Neural cell (in vitro differentiated cells): ENCODE data around the gene FHOD1. TPM values are rescaled to one million over a fixed set of nuclear protein-coding genes. Genes with fewer than 3 reads are reported as not detected.

Experiments used
- H2AFZ ChIP-seq: fragments of 200-600, 300-800 bp; sonication (generic), shearing (Covaris generic); 2 replicates; pipeline ENCODE4 v1.6.0; 2014; ENCODE audit warnings: low read depth, mild to moderate bottlenecking, antibody characterized with exemption, low read length, moderate library complexity
- H3F3A ChIP-seq: fragments of 200-600 bp; shearing (Covaris generic); 2 replicates; pipeline ENCODE4 v1.6.1; 2016; ENCODE audit warnings: mild to moderate bottlenecking, moderate library complexity, mixed read lengths, antibody characterized with exemption, low read length; ENCODE audit not compliant: insufficient read depth, poor library complexity, severe bottlenecking
- H3K27ac ChIP-seq: fragments of 200-600, 300-800 bp; sonication (generic), shearing (Covaris generic); 2 replicates; pipeline ENCODE4 v1.5.1; 2014; ENCODE audit warnings: mild to moderate bottlenecking, low read length, moderate library complexity
- H3K27me3 ChIP-seq: fragments of 300-800, 200-600 bp; sonication (generic), shearing (Covaris generic); 2 replicates; pipeline ENCODE4 v1.6.0; 2014; ENCODE audit warnings: mild to moderate bottlenecking, low read depth, low read length, moderate library complexity; ENCODE audit not compliant: insufficient read depth
- H3K36me3 ChIP-seq: fragments of 300-800, 200-600 bp; sonication (generic), shearing (Covaris generic); 2 replicates; pipeline ENCODE4 v1.5.1; 2014; ENCODE audit warnings: mild to moderate bottlenecking, antibody characterized with exemption, low read length, moderate library complexity; ENCODE audit not compliant: insufficient read depth
- H3K4me2 ChIP-seq: fragments of 300-800, 200-600 bp; sonication (generic), shearing (Covaris generic); 2 replicates; pipeline ENCODE4 v1.6.0; 2014; ENCODE audit warnings: mild to moderate bottlenecking, low read length
- H3K4me3 ChIP-seq: fragments of 300-800, 200-600 bp; sonication (generic), shearing (Covaris generic); 2 replicates; pipeline ENCODE4 v1.5.1; 2014; ENCODE audit warnings: mild to moderate bottlenecking, low read length, moderate library complexity
- H3K79me2 ChIP-seq: fragments of 200-600 bp; shearing (Covaris generic); replicated peaks from 2 replicates; pipeline ENCODE4 v1.6.0; 2014; ENCODE audit warnings: mild to moderate bottlenecking, low read length, moderate library complexity; ENCODE audit not compliant: insufficient read depth
- H3K9ac ChIP-seq: fragments of 300-800, 200-600 bp; sonication (generic), shearing (Covaris generic); 2 replicates; pipeline ENCODE4 v1.6.1; 2016; ENCODE audit warnings: mild to moderate bottlenecking, low read length, mixed read lengths
- H3K9me2 ChIP-seq: fragments of 200-600 bp; shearing (Covaris generic); 2 replicates; pipeline ENCODE4 v1.6.1; 2016; ENCODE audit warnings: mild to moderate bottlenecking, low read length, mixed read lengths; ENCODE audit not compliant: insufficient read depth
- H3K9me3 ChIP-seq: fragments of 200-600, 300-800 bp; sonication (generic), shearing (Covaris generic); 2 replicates; pipeline ENCODE4 v1.6.1; 2016; ENCODE audit warnings: mild to moderate bottlenecking, mixed run types, low read length, moderate library complexity, mixed read lengths
- H4K20me1 ChIP-seq: fragments of 200-600 bp; shearing (Covaris generic); 2 replicates; pipeline ENCODE4 v1.6.1; 2016; ENCODE audit warnings: mild to moderate bottlenecking, mixed run types; ENCODE audit not compliant: insufficient read depth
- EP300 ChIP-seq: fragments of 450-650 bp; conservative IDR thresholded peaks from 2 replicates; pipeline ENCODE4 v1.6.1; 2014; ENCODE audit warnings: antibody characterized with exemption, mild to moderate bottlenecking, moderate library complexity; ENCODE audit not compliant: poor library complexity, severe bottlenecking
- EZH2 ChIP-seq: fragments of 200-600, 300-800 bp; shearing (Covaris generic), sonication (generic); IDR thresholded peaks from 2 replicates; pipeline ENCODE4 v1.6.1; 2014; ENCODE audit warnings: antibody characterized with exemption, low read length, borderline replicate concordance, mild to moderate bottlenecking; ENCODE audit not compliant: insufficient read depth, poor library complexity, severe bottlenecking
- MXI1 ChIP-seq: fragments of 450-650 bp; conservative IDR thresholded peaks from 2 replicates; pipeline ENCODE4 v1.6.1; 2014; ENCODE audit warnings: antibody characterized with exemption, mild to moderate bottlenecking; ENCODE audit not compliant: poor library complexity, severe bottlenecking
- POLR2AphosphoS5 ChIP-seq: IDR thresholded peaks from 2 replicates; pipeline ENCODE4 v1.6.1; 2012
- RAD21 ChIP-seq: fragments of 450-650 bp; conservative IDR thresholded peaks from 2 replicates; pipeline ENCODE4 v1.6.1; 2014; ENCODE audit warnings: antibody characterized with exemption, mild to moderate bottlenecking, moderate library complexity
- SMC3 ChIP-seq: fragments of 450-650 bp; conservative IDR thresholded peaks from 2 replicates; pipeline ENCODE4 v1.6.1; 2014; ENCODE audit warnings: antibody characterized with exemption, mild to moderate bottlenecking, moderate library complexity; ENCODE audit not compliant: poor library complexity
- polyA plus RNA-seq: library from polyadenylated mRNA; depleted of rRNA; stranded (reverse); fragments of >200 nt; gene quantifications from 2 replicates; pipeline ENCODE4 v1.2.3, GENCODE V29; 2014
- TF ChIP-seq, protein P1 (sequence below): IDR thresholded peaks from 2 replicates; pipeline ENCODE4 v1.6.1; 2012; ENCODE audit warnings: borderline replicate concordance
- TF ChIP-seq, protein P2 (sequence below): fragments of 450-650 bp; IDR thresholded peaks from 2 replicates; pipeline ENCODE4 v1.5.1; 2014; ENCODE audit warnings: antibody characterized with exemption, mild to moderate bottlenecking, moderate library complexity; ENCODE audit not compliant: poor library complexity, severe bottlenecking

FHOD1 gene
- polyA plus RNA-seq, 1 donor from 2014 or later = 6.3 TPM

DNA sequence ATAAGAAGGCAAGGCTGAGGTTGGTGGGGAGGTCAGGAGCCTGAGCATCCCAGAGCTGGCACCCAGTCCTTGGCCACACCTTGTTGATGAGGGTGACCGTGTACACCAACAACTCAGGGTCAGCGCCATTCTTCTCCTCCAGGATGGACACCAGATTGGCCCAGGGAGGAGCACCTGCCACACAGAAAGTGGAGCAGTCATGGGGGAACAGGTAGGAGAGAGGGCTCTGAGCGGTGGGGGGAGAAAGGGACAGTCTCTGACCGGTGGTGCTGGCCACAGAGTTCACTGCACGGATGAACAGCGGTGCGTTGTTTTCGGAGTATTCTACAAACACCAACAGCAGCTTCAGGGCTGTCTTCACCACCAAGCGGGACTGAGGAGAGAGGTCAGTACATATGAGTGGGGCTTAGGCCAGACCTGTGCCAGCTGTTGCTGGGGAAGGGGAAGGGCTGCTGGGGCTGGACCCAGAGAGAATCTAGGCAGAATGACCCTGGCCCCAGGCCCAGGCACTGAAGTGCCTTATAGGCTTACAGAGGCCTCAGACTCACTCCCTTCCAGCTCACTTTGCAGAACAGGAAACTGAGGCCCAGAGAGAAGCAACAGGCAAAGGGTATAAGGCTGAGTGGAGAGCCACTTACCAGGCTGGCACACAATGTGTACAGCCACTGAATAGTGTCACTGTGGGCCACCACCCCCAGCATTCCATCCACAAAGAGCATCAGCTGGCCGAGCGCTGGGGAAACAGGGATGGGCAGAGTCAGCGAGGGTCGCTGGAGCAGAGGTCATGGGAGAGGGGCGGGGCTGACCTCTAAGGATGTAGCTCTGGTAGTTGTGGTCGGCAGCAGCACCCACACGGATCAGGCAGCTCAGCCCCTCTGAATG lies 9.6 kb downstream of the FHOD1 start:
- Histone ChIP-seq H3K27ac (no peak overlapping the region), H3F3A (no peaks in the 10 kb centered on the region), H3K4me2 (no peak overlapping the region), H3K36me3 (no peaks in the 10 kb centered on the region), H4K20me1 (no peaks in the 10 kb centered on the region), H3K27me3 (no peaks in the 10 kb centered on the region), H3K9me2 (no peaks in the 10 kb centered on the region), H3K79me2 (no peaks in the 10 kb centered on the region), H3K9me3 (no peaks in the 10 kb centered on the region), H2AFZ (no peak overlapping the region), H3K9ac (no peak overlapping the region), H3K4me3 (no peak overlapping the region)
- TF ChIP-seq EP300 = no peak
- TF ChIP-seq RAD21 = no peak

DNA sequence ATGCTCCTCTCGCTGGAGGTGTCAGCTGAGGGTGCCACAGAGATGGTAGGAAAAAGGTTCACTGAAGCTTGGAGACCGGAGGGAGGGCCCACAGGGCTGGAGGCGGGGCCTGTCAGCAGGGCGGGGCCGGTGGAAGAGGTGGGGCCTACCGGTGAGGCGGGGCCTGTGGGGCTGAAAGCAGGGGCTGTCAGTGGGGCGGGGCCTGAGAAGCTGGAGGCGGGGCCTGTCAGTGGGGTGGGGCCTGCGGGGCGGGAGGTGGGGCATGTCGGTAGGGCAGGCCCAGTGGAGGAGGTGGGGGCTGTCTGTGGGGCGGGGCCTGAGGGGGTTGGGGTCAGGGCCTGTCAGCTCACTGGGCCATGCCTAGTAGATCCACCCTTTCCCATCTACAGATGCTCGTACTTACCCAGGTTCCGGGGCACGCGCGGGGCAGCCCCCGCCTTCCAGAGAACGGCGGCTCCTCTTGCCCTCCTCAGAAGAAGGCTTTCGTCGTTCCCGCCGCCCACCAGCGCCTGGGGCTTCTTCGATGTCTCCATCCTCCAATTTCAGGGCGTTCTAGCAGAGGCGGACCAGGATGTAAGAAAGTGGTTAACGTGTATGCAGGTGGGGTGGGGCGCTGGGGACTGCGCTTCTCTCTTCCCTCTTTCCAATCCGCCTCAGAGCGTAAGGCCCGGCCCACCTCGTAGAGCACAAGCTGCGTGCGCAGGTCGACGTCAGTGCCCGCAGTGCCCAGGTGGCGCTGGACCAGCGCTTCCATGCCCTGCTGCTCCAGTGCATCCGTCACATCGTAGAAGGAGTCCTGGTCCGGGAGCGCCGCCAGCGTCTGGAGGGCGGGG lies 10.5 kb downstream of the FHOD1 start:
- Histone ChIP-seq H3K9me3 (no peaks in the 10 kb centered on the region), H2AFZ (no peak overlapping the region), H3K4me3 (peak overlapping the region; percentile 38), H3K79me2 (no peaks in the 10 kb centered on the region), H3K27me3 (no peaks in the 10 kb centered on the region), H3K27ac (no peak overlapping the region), H3K9ac (no peak overlapping the region), H3K36me3 (no peaks in the 10 kb centered on the region), H3F3A (no peaks in the 10 kb centered on the region), H3K9me2 (no peaks in the 10 kb centered on the region), H4K20me1 (no peaks in the 10 kb centered on the region), H3K4me2 (no peak overlapping the region)
- TF ChIP-seq, protein P1, sequence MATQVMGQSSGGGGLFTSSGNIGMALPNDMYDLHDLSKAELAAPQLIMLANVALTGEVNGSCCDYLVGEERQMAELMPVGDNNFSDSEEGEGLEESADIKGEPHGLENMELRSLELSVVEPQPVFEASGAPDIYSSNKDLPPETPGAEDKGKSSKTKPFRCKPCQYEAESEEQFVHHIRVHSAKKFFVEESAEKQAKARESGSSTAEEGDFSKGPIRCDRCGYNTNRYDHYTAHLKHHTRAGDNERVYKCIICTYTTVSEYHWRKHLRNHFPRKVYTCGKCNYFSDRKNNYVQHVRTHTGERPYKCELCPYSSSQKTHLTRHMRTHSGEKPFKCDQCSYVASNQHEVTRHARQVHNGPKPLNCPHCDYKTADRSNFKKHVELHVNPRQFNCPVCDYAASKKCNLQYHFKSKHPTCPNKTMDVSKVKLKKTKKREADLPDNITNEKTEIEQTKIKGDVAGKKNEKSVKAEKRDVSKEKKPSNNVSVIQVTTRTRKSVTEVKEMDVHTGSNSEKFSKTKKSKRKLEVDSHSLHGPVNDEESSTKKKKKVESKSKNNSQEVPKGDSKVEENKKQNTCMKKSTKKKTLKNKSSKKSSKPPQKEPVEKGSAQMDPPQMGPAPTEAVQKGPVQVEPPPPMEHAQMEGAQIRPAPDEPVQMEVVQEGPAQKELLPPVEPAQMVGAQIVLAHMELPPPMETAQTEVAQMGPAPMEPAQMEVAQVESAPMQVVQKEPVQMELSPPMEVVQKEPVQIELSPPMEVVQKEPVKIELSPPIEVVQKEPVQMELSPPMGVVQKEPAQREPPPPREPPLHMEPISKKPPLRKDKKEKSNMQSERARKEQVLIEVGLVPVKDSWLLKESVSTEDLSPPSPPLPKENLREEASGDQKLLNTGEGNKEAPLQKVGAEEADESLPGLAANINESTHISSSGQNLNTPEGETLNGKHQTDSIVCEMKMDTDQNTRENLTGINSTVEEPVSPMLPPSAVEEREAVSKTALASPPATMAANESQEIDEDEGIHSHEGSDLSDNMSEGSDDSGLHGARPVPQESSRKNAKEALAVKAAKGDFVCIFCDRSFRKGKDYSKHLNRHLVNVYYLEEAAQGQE = no peak
- TF ChIP-seq RAD21 (no peak), MXI1 (no peak), SMC3 (no peak)

DNA sequence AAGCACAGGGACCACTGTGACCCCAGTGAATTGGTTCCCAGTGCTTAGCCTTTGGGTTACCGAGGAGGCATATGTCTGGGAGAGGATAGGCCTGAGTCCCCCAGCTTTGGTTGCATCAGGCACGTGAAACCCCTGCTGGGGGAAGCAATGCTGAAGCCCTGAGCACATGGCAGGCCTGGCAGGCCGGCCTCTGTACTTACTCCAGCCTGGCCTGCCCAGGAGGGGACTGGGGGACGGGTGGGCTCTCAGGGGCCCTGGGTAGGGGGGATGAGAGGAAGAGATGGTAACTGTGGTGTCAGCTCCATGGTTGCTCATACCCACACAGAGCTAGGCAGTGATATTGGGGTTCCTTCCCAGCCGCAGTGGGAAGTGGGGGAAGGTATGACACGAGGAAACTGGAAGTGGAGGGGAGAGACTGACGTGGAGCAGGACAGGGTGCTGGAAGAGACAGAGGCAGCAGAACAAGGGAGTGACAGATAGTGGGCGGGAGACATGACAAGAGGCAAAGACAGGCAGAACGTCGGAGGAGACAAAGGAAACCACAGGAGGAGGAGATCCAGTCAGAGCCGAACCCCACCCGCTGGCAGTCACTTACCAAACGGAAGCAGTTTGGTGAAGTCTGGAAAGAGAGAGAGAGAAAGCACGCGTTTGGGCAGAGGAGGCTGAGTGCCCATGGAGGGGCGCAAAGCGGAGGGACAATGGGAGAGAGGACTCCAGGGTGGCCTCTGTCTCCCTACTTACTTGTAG lies 11.3 kb downstream of the FHOD1 start:
- Histone ChIP-seq H3K27ac (no peak overlapping the region), H2AFZ (no peak overlapping the region), H3K4me3 (peak overlapping the region; percentile 38), H3K36me3 (no peaks in the 10 kb centered on the region), H3K4me2 (no peak overlapping the region), H3K9me3 (no peaks in the 10 kb centered on the region), H3K79me2 (no peaks in the 10 kb centered on the region), H3K27me3 (no peaks in the 10 kb centered on the region), H3F3A (no peaks in the 10 kb centered on the region), H3K9me2 (no peaks in the 10 kb centered on the region), H3K9ac (no peak overlapping the region), H4K20me1 (no peaks in the 10 kb centered on the region)
- TF ChIP-seq, protein P2, sequence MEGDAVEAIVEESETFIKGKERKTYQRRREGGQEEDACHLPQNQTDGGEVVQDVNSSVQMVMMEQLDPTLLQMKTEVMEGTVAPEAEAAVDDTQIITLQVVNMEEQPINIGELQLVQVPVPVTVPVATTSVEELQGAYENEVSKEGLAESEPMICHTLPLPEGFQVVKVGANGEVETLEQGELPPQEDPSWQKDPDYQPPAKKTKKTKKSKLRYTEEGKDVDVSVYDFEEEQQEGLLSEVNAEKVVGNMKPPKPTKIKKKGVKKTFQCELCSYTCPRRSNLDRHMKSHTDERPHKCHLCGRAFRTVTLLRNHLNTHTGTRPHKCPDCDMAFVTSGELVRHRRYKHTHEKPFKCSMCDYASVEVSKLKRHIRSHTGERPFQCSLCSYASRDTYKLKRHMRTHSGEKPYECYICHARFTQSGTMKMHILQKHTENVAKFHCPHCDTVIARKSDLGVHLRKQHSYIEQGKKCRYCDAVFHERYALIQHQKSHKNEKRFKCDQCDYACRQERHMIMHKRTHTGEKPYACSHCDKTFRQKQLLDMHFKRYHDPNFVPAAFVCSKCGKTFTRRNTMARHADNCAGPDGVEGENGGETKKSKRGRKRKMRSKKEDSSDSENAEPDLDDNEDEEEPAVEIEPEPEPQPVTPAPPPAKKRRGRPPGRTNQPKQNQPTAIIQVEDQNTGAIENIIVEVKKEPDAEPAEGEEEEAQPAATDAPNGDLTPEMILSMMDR = no peak
- TF ChIP-seq RAD21 (no peak), EZH2 (no peak), EP300 (no peak), MXI1 (no peak), POLR2AphosphoS5 (no peak)
- TF ChIP-seq, protein P1 = no peak
